T-helper 1 cell treated with Interleukin-12 subunit alpha and Interleukin-12 subunit beta and Interleukin-4 antibody, amounts not matched to agents 30 μg/mL and 1 μg/mL, for 36 hours (primary cell): Measurements from ENCODE around the gene SPNS1.
"Not testable (repeated sequence)": the region's sequence is repeated elsewhere in the genome, so short reads cannot be mapped to it uniquely, and the experiment has no call there.

ENCODE experiments used
- H3K27ac Mint-ChIP-seq: one replicate; pipeline ENCODE4 v1.8.0; 2021; ENCODE audit warnings: mild to moderate bottlenecking, mixed read lengths
- H3K27me3 Mint-ChIP-seq: one replicate; pipeline ENCODE4 v1.8.0; 2021; ENCODE audit warnings: low read depth, mixed read lengths
- H3K36me3 Mint-ChIP-seq: one replicate; pipeline ENCODE4 v1.8.0; 2021; ENCODE audit warnings: low read depth, mixed read lengths
- H3K4me1 Mint-ChIP-seq: one replicate; pipeline ENCODE4 v1.8.0; 2021; ENCODE audit warnings: low read depth, mixed read lengths
- H3K4me3 Mint-ChIP-seq: one replicate; pipeline ENCODE4 v1.8.0; 2021; ENCODE audit warnings: mild to moderate bottlenecking, moderate library complexity, mixed read lengths
- H3K9me3 Mint-ChIP-seq: one replicate; pipeline ENCODE4 v1.8.0; 2021; ENCODE audit warnings: mixed read lengths

Gene SPNS1

GRCh38 chr16:28977703-28978662, 3.4 kb downstream of the SPNS1 start:
- Mint-ChIP-seq H3K27me3 (no peaks in the 10 kb centered on the region), H3K4me1 (peaks cover 33% of the 10 kb centered on the region), H3K9me3 (peaks cover 4% of the 10 kb centered on the region), H3K36me3 (peaks cover 26% of the 10 kb centered on the region), H3K27ac (peak overlapping the region; percentile 78), H3K4me3 (no peak overlapping the region)

GRCh38 chr16:28980330-28980729, 5.8 kb downstream of the SPNS1 start:
- not testable (repeated sequence) for H3K27ac Mint-ChIP-seq, H3K27me3 Mint-ChIP-seq, H3K9me3 Mint-ChIP-seq, H3K4me3 Mint-ChIP-seq
- peaks cover 40% of the 10 kb centered on the region for H3K4me1 Mint-ChIP-seq
- H3K36me3 Mint-ChIP-seq = peaks cover 42% of the 10 kb centered on the region

GRCh38 chr16:28980929-28981328, 6.4 kb downstream of the SPNS1 start:
- no peak overlapping the region for H3K4me3 Mint-ChIP-seq
- H3K9me3 Mint-ChIP-seq = peaks cover 4% of the 10 kb centered on the region
- H3K36me3 Mint-ChIP-seq = peaks cover 48% of the 10 kb centered on the region
- no peaks in the 10 kb centered on the region for H3K27me3 Mint-ChIP-seq
- H3K4me1 Mint-ChIP-seq = peaks cover 37% of the 10 kb centered on the region
- no peak overlapping the region for H3K27ac Mint-ChIP-seq

- no peak overlapping the region for H3K27ac Mint-ChIP-seq
- peaks cover 54% of the 10 kb centered on the region for H3K36me3 Mint-ChIP-seq
- peaks cover 31% of the 10 kb centered on the region for H3K4me1 Mint-ChIP-seq
- no peaks in the 10 kb centered on the region for H3K27me3 Mint-ChIP-seq
- H3K4me3 Mint-ChIP-seq = no peak overlapping the region
- peaks cover 4% of the 10 kb centered on the region for H3K9me3 Mint-ChIP-seq
Measured at GRCh38 chr16:28981517-28981916, 6.9 kb downstream of the SPNS1 start.

GRCh38 chr16:28982418-28982817, 7.8 kb downstream of the SPNS1 start:
- H3K27me3 Mint-ChIP-seq = no peaks in the 10 kb centered on the region
- H3K27ac Mint-ChIP-seq = no peak overlapping the region
- no peak overlapping the region for H3K4me3 Mint-ChIP-seq
- peaks cover 31% of the 10 kb centered on the region for H3K4me1 Mint-ChIP-seq
- peaks cover 62% of the 10 kb centered on the region for H3K36me3 Mint-ChIP-seq
- peaks cover 9% of the 10 kb centered on the region for H3K9me3 Mint-ChIP-seq

GRCh38 chr16:28982949-28983348, 8.4 kb downstream of the SPNS1 start:
- Mint-ChIP-seq H3K4me3 (no peak overlapping the region), H3K9me3 (peaks cover 10% of the 10 kb centered on the region), H3K27me3 (no peaks in the 10 kb centered on the region), H3K36me3 (peaks cover 64% of the 10 kb centered on the region), H3K27ac (peak overlapping the region; percentile 87), H3K4me1 (peaks cover 33% of the 10 kb centered on the region)

- H3K27ac Mint-ChIP-seq = peak overlapping the region; percentile 87
- peaks cover 30% of the 10 kb centered on the region for H3K4me1 Mint-ChIP-seq
- H3K9me3 Mint-ChIP-seq = peaks cover 10% of the 10 kb centered on the region
- no peak overlapping the region for H3K4me3 Mint-ChIP-seq
- peaks cover 62% of the 10 kb centered on the region for H3K36me3 Mint-ChIP-seq
- no peaks in the 10 kb centered on the region for H3K27me3 Mint-ChIP-seq
Measured at GRCh38 chr16:28983644-28984043, 9.1 kb downstream of the SPNS1 start.

- peaks cover 33% of the 10 kb centered on the region for H3K4me1 Mint-ChIP-seq
- H3K36me3 Mint-ChIP-seq = peaks cover 65% of the 10 kb centered on the region
- peaks cover 10% of the 10 kb centered on the region for H3K9me3 Mint-ChIP-seq
- H3K4me3 Mint-ChIP-seq = peak overlapping the region; percentile 71
- H3K27ac Mint-ChIP-seq = peak overlapping the region; percentile 87
- no peaks in the 10 kb centered on the region for H3K27me3 Mint-ChIP-seq
Measured at GRCh38 chr16:28984091-28984490, 9.5 kb downstream of the SPNS1 start.

GRCh38 chr16:28984619-28985135, 10.1 kb downstream of the SPNS1 start, which contains the start of gene LAT:
TSS of gene LAT (plus strand) at chr16:28985052. CDS start at chr16:28985418, 366 bp downstream.
- H3K4me3 Mint-ChIP-seq = peak within 1 kb of the TSS; percentile 94
- H3K27me3 Mint-ChIP-seq = no peaks in the 10 kb centered on the region
- peaks cover 36% of the 10 kb centered on the region for H3K4me1 Mint-ChIP-seq
- peaks cover 10% of the 10 kb centered on the region for H3K9me3 Mint-ChIP-seq
- H3K27ac Mint-ChIP-seq = peak within 1 kb of the TSS; percentile 95
- peaks cover 69% of the 10 kb centered on the region for H3K36me3 Mint-ChIP-seq

GRCh38 chr16:28985211-28986041, 10.8 kb downstream of the SPNS1 start:
- H3K4me1 Mint-ChIP-seq = peaks cover 41% of the 10 kb centered on the region
- peaks cover 75% of the 10 kb centered on the region for H3K36me3 Mint-ChIP-seq
- H3K4me3 Mint-ChIP-seq = peak overlapping the region; percentile 94
- H3K9me3 Mint-ChIP-seq = peaks cover 10% of the 10 kb centered on the region
- no peaks in the 10 kb centered on the region for H3K27me3 Mint-ChIP-seq
- H3K27ac Mint-ChIP-seq = peak overlapping the region; percentile 95

GRCh38 chr16:28986046-28986445, 11.5 kb downstream of the SPNS1 start:
- peaks cover 10% of the 10 kb centered on the region for H3K9me3 Mint-ChIP-seq
- H3K27ac Mint-ChIP-seq = peak overlapping the region; percentile 95
- H3K27me3 Mint-ChIP-seq = no peaks in the 10 kb centered on the region
- peak overlapping the region; percentile 94 for H3K4me3 Mint-ChIP-seq
- peaks cover 78% of the 10 kb centered on the region for H3K36me3 Mint-ChIP-seq
- H3K4me1 Mint-ChIP-seq = peaks cover 47% of the 10 kb centered on the region

- Mint-ChIP-seq H3K27ac (peak overlapping the region; percentile 95), H3K36me3 (peaks cover 78% of the 10 kb centered on the region), H3K27me3 (no peaks in the 10 kb centered on the region), H3K9me3 (peaks cover 10% of the 10 kb centered on the region), H3K4me1 (peaks cover 48% of the 10 kb centered on the region), H3K4me3 (peak overlapping the region; percentile 94)
Measured at GRCh38 chr16:28986492-28986891, 11.9 kb downstream of the SPNS1 start.

GRCh38 chr16:28987170-28987853, 12.7 kb downstream of the SPNS1 start:
- peak overlapping the region; percentile 94 for H3K4me3 Mint-ChIP-seq
- peaks cover 52% of the 10 kb centered on the region for H3K4me1 Mint-ChIP-seq
- H3K27ac Mint-ChIP-seq = peak overlapping the region; percentile 91
- H3K27me3 Mint-ChIP-seq = no peaks in the 10 kb centered on the region
- peaks cover 75% of the 10 kb centered on the region for H3K36me3 Mint-ChIP-seq
- peaks cover 6% of the 10 kb centered on the region for H3K9me3 Mint-ChIP-seq

GRCh38 chr16:28989363-28989762, 14.8 kb downstream of the SPNS1 start:
- H3K27ac Mint-ChIP-seq = peak overlapping the region; percentile 70
- peaks cover 41% of the 10 kb centered on the region for H3K4me1 Mint-ChIP-seq
- H3K9me3 Mint-ChIP-seq = peaks cover 6% of the 10 kb centered on the region
- H3K4me3 Mint-ChIP-seq = peak overlapping the region; percentile 66
- H3K36me3 Mint-ChIP-seq = peaks cover 61% of the 10 kb centered on the region
- H3K27me3 Mint-ChIP-seq = no peaks in the 10 kb centered on the region
